Activated naive CD4-positive, alpha-beta T cell treated with anti-CD3 and anti-CD28 coated beads, Interleukin-2, amount 50 U/mL, for 24 hours (primary cell): ENCODE data around the gene MTPN.

Experiments
- H3K27ac Mint-ChIP-seq: one replicate; pipeline ENCODE4 v1.8.0; 2021; ENCODE audit warnings: mild to moderate bottlenecking, mixed read lengths
- H3K27me3 Mint-ChIP-seq: one replicate; pipeline ENCODE4 v1.8.0; 2021; ENCODE audit warnings: mixed read lengths
- H3K36me3 Mint-ChIP-seq: one replicate; pipeline ENCODE4 v1.8.0; 2021; ENCODE audit warnings: mixed read lengths
- H3K4me1 Mint-ChIP-seq: one replicate; pipeline ENCODE4 v1.8.0; 2021; ENCODE audit warnings: mixed read lengths
- H3K4me3 Mint-ChIP-seq: one replicate; pipeline ENCODE4 v1.8.0; 2021; ENCODE audit warnings: mild to moderate bottlenecking, mixed read lengths
- H3K9me3 Mint-ChIP-seq: one replicate; pipeline ENCODE4 v1.8.0; 2021; ENCODE audit warnings: mixed read lengths

Gene MTPN

DNA sequence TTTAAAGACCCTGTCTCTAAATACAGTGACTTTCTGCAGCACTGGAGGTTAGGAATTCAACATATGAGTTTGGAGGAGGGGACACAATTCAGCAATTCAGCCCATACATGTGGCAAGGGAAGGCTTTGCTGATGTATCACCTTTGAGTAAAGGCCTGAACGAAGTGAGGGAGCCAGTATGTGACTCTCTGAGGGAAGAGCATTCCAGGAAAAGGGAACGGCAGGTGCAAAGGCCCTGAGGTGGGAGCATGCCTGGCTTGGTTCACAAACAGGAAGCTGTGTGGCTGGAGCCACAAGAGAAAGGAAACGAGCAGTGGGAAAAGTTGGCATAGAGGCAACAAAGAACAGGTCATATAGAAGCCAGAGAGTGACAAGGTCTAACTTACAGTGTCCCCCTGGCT, 72.9 kb downstream of the MTPN start:
- no peaks in the 10 kb centered on the region for H3K9me3 Mint-ChIP-seq
- H3K27ac Mint-ChIP-seq = no peak overlapping the region
- no peaks in the 10 kb centered on the region for H3K36me3 Mint-ChIP-seq
- no peak overlapping the region for H3K4me3 Mint-ChIP-seq
- no peaks in the 10 kb centered on the region for H3K4me1 Mint-ChIP-seq
- no peaks in the 10 kb centered on the region for H3K27me3 Mint-ChIP-seq

DNA sequence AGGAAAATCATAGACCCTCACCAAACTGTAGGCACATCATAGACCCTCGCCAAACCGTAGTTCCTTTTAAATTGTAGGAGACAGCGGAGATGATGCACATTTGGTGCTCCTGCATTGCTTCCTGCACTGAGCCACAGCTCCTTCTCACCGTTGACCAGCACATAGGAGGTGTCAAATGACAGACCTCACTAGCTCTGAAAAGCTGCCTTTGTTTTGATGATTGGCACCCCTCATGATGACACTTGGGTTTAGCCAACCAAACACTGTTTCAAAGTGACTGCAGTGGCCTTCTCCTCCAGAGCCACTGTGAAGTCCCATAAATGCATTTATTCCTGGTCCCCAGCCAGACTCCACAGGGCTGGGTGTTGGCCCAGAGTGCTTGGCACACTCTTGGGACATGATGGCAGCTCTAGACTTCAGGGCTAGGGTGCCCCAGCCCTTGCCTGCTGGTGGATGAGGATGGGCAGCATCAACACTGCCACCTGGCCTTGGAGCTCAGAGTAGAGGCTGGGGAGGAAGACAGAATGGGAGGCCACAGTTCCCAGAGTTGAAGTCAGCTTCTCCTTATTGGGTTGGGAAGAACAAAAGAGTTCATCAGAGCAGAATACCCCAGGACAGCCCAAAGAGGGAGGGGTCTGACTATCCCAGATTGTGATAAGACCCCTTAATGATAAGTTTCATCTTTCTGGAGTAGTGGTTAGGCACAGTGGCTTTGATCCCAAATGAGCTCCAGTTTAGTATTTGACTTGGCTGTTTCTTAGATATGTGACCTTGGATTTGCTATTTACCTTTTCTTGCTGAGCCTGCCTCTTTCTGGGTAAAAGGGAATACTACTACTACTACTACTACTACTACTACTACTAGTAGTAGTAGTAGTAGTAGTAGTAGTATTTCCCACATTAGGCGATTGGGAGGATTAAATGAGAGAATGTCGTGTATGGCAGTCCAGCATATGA, 75.3 kb downstream of the MTPN start:
- Mint-ChIP-seq H3K9me3 (no peaks in the 10 kb centered on the region), H3K36me3 (no peaks in the 10 kb centered on the region), H3K4me1 (no peaks in the 10 kb centered on the region), H3K4me3 (no peak overlapping the region), H3K27me3 (no peaks in the 10 kb centered on the region), H3K27ac (no peak overlapping the region)

DNA sequence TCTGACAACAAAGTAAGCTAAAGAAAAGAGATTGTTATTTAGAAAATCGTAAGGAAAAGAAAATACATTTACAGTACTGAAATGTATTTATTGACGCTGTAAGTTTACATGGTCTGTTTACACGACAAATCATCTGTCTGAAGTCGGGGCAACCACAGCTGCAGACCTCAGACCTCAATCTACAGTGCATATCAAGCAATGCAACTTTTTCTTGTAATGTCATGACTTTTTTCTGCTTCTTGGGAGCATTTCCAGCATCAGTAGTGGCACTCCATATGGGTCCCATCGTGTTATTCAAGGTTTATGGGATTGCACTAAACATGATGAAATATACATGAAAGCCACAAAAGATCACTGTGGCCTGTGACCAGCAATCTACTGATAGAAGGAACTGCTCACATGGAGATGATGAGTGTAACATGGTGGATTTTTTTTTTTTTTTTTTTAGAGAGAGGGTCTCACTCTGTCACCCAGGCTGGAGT, 77.1 kb downstream of the MTPN start:
- Mint-ChIP-seq H3K9me3 (no peaks in the 10 kb centered on the region), H3K36me3 (no peaks in the 10 kb centered on the region), H3K27me3 (no peaks in the 10 kb centered on the region), H3K4me3 (no peak overlapping the region), H3K4me1 (no peaks in the 10 kb centered on the region), H3K27ac (no peak overlapping the region)

DNA sequence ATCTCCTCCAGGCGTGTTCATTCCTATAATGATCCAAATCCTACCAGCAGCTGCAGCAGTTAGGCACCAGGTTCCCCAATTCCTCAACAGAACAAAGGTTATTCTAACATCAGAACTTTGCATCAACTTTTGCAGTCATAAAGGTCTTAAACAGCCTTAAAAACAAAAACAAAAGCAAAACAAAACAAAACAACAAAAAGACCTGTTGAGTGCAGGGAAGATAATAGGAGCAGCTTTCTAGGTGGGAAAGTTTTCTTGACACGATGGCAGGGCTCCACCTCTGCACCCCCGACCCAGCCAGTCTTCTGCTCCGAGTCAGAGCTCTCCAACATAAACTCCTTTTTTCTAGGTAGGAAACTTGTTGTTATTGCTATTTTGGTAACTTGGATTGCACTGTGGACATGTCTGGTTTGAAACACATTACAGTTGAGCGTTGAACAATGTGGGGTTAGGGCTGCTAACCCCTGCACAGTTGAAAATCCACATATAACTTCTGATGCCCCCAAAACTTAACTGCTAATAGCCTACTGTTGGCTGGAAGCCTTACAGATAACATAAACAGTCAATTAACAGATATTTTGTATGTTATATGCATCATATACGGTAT, 77.6 kb downstream of the MTPN start:
- Mint-ChIP-seq H3K9me3 (no peaks in the 10 kb centered on the region), H3K27ac (no peak overlapping the region), H3K4me1 (no peaks in the 10 kb centered on the region), H3K27me3 (no peaks in the 10 kb centered on the region), H3K4me3 (no peak overlapping the region), H3K36me3 (no peaks in the 10 kb centered on the region)

DNA sequence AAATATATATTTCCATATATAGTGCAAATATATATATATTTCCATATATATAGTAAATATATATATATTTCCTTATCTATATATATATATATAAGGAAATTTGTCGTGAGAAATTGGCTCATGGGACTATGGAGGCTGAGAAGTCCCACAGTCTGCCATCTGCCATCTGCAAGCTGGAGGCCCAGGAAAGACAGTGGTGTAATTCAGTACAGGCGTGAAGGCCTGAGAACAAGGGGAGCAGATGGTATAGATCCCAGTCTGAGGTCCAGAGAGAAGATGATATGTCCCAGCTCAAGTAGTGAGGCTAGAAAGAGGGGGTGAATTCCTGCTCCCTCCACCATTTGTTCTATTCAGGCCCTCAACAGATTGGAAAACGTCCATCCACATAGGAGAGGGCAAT, 78.9 kb downstream of the MTPN start:
- Mint-ChIP-seq H3K27ac (no peak overlapping the region), H3K4me1 (no peaks in the 10 kb centered on the region)

DNA sequence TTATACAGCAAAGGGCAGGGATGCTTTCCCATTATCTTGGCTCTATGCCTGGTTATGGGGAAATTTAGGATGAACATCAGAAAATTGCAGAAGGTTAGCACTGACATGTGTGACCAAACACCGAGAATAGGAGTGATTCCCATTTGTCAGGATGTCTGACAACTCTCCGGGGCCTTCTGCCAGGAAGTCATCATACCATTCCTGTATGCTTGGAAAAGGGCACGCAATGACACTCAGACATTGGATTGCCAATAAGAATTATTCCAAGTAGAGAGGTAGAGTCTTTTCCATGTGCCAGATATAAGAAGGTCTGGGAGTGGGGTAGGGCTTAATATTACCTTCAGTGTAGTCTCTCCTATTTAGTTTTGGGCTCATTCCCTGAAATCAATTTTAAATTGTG, 82.3 kb downstream of the MTPN start:
- Mint-ChIP-seq H3K4me1 (no peaks in the 10 kb centered on the region), H3K27ac (no peak overlapping the region), H3K36me3 (no peaks in the 10 kb centered on the region), H3K4me3 (no peak overlapping the region), H3K9me3 (no peaks in the 10 kb centered on the region), H3K27me3 (no peaks in the 10 kb centered on the region)

More for the DNA sequence above, 78.9 kb downstream of the MTPN start:
- H3K36me3 Mint-ChIP-seq = no peaks in the 10 kb centered on the region
- no peak overlapping the region for H3K4me3 Mint-ChIP-seq
- no peaks in the 10 kb centered on the region for H3K27me3 Mint-ChIP-seq
- H3K9me3 Mint-ChIP-seq = no peaks in the 10 kb centered on the region

DNA sequence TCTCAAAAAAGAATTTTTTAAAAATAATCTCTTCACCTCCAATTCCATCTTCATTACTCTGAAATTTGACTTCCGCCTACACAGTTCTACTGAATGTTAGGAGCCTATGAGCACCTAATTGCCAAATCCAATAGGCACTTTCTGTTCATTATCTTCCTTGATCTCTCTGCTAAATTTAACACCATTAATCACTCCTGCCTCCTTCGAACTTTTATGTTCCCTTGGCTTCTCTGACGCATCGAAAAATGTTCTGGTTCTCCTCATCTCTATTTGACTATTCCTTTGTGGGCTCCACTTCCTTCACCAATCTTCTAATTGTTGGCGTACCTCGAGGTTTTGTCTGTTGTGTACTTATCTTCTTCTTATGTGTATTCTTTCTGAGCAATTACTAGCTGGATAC, 87.3 kb downstream of the MTPN start:
- no peak overlapping the region for H3K27ac Mint-ChIP-seq
- no peaks in the 10 kb centered on the region for H3K4me1 Mint-ChIP-seq
- H3K36me3 Mint-ChIP-seq = no peaks in the 10 kb centered on the region
- H3K27me3 Mint-ChIP-seq = peaks cover 2% of the 10 kb centered on the region
- H3K9me3 Mint-ChIP-seq = no peaks in the 10 kb centered on the region
- H3K4me3 Mint-ChIP-seq = no peak overlapping the region

DNA sequence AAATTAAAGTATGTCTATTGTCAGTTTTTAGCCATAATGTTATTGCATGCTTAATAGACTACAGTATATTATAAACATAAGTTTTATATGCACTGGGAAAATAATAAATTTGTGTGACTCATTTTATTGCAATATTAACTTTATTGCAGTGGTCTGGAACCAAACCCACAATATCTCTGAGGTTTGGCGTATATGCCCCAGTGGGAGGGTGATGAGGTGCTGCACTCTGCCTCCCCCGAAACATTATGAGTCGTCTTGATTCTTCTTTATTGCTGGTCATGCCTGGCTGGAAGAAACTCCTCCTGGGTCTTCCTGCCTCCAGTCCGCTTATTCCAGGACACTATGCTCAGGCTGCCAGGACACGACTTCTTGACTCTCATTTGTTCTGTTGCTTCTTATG, 88.4 kb downstream of the MTPN start:
- no peaks in the 10 kb centered on the region for H3K9me3 Mint-ChIP-seq
- H3K27ac Mint-ChIP-seq = no peak overlapping the region
- H3K4me3 Mint-ChIP-seq = no peak overlapping the region
- H3K4me1 Mint-ChIP-seq = no peaks in the 10 kb centered on the region
- H3K27me3 Mint-ChIP-seq = peaks cover 2% of the 10 kb centered on the region
- H3K36me3 Mint-ChIP-seq = no peaks in the 10 kb centered on the region

DNA sequence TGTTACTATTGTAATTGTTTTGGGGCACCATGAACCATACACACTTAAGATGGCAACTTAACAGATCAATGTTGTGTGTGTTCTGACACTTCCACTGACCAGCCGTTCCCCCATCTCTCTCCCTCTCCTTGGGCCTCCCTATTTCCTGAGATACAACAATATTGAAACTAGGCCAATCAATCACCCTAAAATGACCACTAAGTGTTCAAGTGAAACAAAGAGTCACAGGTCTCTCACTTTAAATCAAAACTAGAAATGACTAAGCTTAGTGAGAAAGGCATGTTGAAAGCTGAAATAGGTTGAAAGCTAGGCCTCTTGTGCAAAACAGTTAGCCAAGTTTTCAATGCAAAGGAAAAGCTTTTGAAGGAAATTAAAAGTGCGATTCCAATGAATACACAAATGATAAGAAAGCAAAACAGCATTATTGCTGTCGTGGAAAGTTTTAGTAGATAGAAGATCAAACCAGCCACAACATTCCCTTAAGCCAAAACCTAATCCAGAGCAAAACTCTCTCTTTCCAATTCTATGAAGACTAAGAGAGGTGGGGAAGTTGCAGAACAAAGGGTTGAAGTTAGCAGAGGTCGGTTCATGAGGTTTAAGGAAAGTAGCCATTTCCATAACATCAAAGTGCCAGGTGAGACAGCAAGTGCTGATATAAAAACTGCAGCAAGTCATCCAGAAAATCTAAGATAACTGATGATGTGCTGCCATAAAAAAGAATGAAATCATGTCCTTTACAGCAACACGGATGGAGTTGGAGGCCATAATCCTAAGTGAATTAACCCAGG, 90.6 kb downstream of the MTPN start:
- H3K27me3 Mint-ChIP-seq = peaks cover 2% of the 10 kb centered on the region
- no peaks in the 10 kb centered on the region for H3K4me1 Mint-ChIP-seq
- H3K4me3 Mint-ChIP-seq = no peak overlapping the region
- no peaks in the 10 kb centered on the region for H3K9me3 Mint-ChIP-seq
- H3K27ac Mint-ChIP-seq = no peak overlapping the region
- H3K36me3 Mint-ChIP-seq = no peaks in the 10 kb centered on the region

DNA sequence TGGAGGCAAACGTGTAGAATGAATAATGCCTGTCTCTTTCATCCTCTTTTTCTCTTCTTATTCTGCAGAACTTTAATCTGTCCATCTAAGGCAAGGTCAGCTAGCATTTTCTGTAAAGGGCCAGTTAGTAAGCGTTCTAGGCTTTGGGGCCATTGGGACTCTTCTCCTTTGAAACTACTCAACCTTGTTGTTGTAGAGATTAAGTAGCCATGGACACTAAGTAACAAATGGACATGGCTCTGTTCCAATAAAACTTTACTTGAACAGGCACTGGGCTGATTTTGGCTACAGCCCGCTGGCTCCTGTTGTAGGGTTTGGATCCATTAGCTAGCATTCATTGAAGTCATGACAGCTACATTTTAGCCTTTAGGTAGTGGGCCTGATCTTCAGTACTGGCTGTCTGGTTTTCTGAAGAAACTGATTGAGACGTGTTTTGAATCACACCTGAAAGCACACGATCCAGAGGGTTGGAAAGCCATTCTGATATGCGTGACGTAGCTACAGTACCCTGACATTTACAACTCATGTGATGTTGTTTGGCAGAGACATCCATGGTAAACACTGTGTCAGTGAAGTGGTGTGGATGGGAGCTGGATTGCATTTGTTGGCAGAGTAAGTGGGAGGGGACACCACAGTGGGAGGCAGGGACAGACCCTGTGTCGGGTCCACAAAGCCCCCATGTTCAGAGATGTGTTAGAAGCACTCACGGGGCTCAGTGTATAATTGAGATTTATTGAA, 92.5 kb downstream of the MTPN start:
- H3K27ac Mint-ChIP-seq = no peak overlapping the region
- no peaks in the 10 kb centered on the region for H3K36me3 Mint-ChIP-seq
- no peaks in the 10 kb centered on the region for H3K4me1 Mint-ChIP-seq
- peaks cover 2% of the 10 kb centered on the region for H3K27me3 Mint-ChIP-seq
- H3K9me3 Mint-ChIP-seq = no peaks in the 10 kb centered on the region
- H3K4me3 Mint-ChIP-seq = no peak overlapping the region

DNA sequence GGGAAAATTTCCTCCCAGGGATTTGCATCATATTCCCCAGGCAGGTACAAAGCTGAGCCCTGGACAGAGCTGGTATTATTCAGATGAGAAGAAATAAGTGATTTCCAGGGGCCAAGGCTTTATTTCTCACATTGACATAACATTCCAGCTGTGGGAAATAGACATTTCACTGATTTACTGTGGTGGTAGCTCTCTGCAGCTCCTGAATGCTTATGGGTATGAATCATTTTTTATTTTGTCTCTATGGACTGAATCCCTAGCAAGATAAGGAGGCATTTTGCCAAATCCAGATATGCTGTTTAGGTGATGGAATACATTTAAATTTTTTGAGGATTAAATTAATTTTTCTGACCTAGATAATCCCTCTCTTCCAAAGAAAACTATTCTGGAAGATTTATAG, 97.9 kb downstream of the MTPN start:
- Mint-ChIP-seq H3K4me1 (no peaks in the 10 kb centered on the region), H3K27me3 (peaks cover 1% of the 10 kb centered on the region), H3K27ac (no peak overlapping the region), H3K36me3 (no peaks in the 10 kb centered on the region), H3K4me3 (no peak overlapping the region), H3K9me3 (no peaks in the 10 kb centered on the region)

DNA sequence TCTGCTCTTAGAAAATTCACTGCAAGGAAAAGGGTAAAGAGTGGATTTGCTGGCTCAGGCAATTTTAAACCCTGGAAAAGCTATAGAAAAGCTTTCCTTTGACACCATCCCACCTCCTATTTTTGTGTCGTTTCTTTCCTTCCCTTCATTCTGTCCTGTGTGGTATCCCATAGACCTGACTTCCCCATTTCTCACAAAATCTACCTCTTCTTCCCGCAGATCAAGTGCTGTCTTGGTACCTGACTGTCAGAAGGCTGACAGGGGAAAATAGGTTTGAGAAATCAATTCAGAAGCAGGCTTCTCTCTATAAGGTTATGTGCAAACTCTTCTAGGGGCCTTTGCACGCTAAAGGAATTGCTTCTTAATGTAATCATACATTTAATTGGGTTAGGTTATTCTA, 98.9 kb downstream of the MTPN start:
- no peaks in the 10 kb centered on the region for H3K36me3 Mint-ChIP-seq
- no peaks in the 10 kb centered on the region for H3K9me3 Mint-ChIP-seq
- peaks cover 1% of the 10 kb centered on the region for H3K27me3 Mint-ChIP-seq
- no peak overlapping the region for H3K27ac Mint-ChIP-seq
- H3K4me1 Mint-ChIP-seq = no peaks in the 10 kb centered on the region
- H3K4me3 Mint-ChIP-seq = no peak overlapping the region

DNA sequence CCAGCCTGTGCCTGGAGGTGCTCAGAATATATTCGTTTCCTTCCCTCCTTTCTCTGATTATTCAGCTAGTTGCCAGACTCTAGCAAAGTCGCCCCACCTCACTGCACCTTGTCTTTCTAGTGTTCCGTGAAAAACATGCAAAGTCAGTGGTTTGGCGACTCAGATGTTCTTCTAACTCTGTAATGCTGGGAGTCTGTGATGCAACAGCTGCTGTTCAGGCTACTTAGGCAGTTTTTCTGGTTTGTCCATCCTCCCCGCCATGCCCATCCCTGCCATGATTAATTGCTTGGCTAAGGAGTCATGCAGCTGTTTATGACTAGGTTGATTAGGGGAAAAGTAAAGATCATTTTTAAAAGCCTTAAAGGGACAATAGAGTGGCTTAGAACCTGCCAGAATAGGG, 99.4 kb downstream of the MTPN start:
- Mint-ChIP-seq H3K27me3 (peaks cover 1% of the 10 kb centered on the region), H3K4me3 (no peak overlapping the region), H3K36me3 (no peaks in the 10 kb centered on the region), H3K9me3 (no peaks in the 10 kb centered on the region), H3K27ac (no peak overlapping the region), H3K4me1 (no peaks in the 10 kb centered on the region)
